SIG-M5 (cell line): ENCODE results near the gene ZNF75A.

Experiments
- DNase-seq: peaks from one replicate; lab custom pipeline; 2025; lab: John Stamatoyannopoulos, UW

The ZNF75A gene

GRCh38 chr16:3289998-3290673, 15.2 kb upstream of the ZNF75A start:
- no peak for DNase-seq

- DNase-seq = no peak
Measured at GRCh38 chr16:3292604-3293003, 12.7 kb upstream of the ZNF75A start.

DNA sequence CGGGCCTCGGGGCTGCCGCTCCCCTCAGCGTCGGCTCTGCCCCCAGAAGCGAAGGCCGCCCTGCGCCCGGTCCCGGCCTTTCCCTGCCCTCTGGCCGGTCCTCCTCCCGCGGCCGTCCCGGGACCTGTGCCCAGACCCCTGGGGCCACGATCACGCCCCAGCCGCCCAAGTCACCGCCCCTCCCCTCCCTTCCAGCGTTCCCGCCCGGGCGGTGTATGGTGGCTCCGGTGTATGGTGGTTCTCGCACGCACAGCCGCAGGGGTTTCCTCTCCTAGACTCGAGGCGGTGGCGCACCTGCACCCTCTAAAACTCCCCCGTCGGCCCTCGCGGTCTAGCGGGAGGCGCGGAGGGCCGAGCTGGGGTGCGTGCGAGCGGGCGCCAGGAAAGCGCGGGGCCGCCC, 10.1 kb upstream of the ZNF75A start:
- DNase-seq = no peak

DNA sequence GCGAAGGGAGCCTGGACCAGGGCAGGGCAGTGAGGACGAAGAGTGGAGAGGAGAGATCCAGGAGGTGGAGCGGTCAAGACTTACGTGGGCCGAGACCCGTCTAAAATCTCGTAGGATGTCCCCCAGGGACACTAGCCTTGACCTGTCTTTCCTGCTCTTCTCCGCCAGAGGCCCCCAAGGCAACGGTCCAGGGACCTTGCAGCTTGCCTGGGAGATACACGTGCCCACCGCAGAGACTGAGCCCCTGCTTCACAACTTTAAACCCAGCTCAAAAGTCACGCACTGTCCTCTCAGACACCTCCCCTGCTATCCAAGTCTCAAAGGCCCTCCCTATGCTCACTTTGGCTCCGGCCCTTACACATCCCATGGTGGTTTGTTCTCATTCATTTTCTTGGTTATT, 9.5 kb upstream of the ZNF75A start:
- no peak for DNase-seq

GRCh38 chr16:3304370-3304769, 927 bp upstream of the ZNF75A start:
- DNase-seq = no peak

DNA sequence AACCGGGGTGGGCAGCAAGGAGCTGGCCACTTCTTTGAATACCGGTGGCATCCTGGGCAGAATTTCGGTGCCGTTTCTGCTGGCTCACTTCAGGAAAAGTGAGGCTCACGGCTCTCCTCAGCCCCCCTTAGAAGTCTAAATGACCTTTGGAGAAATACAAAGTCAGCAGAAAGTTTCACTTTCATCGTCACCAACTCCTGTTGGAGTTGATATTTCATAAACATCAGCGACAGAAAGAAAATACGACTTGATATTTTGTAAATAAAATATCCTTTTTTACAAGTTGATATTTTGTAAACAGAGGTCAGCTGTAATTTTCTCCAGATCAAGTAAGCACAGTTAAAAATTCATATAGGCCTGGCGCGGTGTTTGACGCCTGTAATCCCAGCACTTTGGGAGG, 781 bp downstream of the ZNF75A start:
- DNase-seq = no peak

GRCh38 chr16:3311496-3311895, 6.2 kb downstream of the ZNF75A start:
- DNase-seq = no peak

GRCh38 chr16:3317315-3317999, 12.2 kb downstream of the ZNF75A start:
- DNase-seq = no peak

DNA sequence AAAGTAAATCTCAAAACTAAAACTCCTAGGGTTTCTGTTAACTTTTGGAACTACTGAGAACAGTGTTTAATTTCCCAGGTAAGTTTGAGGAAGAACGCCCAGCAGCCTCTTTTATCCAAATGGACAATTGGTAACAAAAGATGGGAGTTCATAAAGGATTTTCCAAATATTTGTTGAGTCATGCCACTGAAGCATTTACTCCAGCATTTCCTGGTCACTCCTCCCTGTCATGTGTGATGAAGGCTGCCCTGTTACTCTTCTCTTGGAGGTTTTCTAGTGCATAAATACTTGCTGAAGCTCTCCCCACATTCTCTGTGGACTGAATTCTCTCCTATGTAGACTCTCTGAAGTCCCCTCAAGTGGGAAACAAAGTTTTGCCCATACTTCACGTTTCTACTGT, 16.5 kb downstream of the ZNF75A start:
- DNase-seq = no peak

DNA sequence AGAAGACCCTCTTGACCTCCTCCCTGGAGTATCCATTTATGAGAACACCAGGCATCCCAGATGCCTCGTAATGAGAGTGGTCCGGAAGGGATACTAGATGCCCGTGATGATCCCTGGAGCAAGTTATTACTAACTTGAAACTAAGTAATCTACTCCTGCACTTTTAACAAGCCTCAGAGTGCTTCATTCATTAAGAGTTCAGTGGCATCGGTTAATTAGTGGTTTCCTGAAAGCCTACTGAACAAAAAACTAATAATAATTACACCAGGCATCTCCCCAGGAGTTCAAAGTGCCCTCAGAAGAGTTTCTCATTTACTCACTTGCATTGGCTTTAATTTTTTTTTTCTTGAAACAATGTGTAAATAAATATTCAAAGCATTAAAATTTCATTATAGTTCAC, 22.2 kb downstream of the ZNF75A start:
- no peak for DNase-seq

- DNase-seq = no peak
Measured at GRCh38 chr16:3328104-3328503, 22.8 kb downstream of the ZNF75A start.

DNA sequence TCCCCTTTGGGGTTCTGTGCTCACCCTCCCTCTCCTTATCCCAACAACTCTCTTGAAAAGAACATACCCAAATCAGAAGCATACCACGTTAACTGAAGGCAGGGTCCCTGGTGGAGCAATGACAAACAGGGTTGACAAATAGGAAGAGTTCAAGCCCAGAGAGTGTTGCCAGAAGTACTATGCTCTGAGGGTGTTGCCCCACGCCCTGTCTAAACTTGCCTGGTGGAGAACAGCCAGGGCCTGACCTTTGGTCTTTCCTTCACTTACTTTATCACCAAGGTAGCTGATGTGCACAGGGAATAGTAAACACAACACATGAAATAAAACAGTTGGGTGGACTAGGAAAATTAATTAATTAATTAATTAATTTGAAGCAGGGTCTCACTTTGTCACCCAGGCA, 23.3 kb downstream of the ZNF75A start:
- no peak for DNase-seq

DNA sequence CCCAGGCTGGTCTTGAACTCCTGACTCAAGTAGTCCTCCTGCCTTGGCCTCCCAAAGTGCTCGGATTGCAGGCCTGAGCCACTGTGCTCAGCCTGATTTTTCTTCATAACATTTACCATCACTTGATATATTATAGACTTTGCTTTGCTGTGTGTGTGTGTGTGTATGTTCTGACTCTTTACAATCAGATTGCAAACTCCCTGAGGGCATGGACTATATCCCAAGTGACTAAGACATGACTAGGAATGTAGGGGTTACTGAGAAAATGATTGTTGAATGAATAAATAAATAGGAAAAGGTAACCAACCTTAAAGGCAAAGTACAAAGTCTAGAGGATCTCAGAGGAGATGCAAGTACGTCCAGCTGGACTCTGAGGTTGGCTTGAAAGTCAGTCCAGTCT, 40.7 kb downstream of the ZNF75A start:
- DNase-seq = no peak

DNA sequence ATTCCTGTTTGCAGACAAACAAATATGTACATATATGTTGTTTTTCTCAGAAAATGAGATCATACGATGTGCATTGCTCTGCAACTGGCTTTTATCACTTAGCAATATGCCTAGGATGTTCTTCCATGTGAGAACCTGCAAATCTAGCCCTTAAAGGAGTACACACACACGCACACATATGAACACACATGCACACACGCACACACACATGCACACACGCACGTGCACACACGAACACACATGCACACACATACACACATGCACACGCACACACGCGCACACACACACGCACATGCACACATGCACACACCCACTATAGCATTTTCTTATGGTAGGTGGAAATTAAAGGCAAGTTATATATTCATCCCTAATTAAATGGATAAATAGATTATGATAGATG, 42.3 kb downstream of the ZNF75A start:
- DNase-seq = no peak

GRCh38 chr16:3348547-3349167, 43.4 kb downstream of the ZNF75A start:
- DNase-seq = no peak

- DNase-seq = no peak
Measured at GRCh38 chr16:3349175-3349574, 43.9 kb downstream of the ZNF75A start.

GRCh38 chr16:3355589-3355988, 50.3 kb downstream of the ZNF75A start, which contains the start of gene OR2C1:
Gene OR2C1 (plus strand): TSS chr16:3355889. CDS start chr16:3355941, 52 bp downstream.
- DNase-seq = no peak

DNA sequence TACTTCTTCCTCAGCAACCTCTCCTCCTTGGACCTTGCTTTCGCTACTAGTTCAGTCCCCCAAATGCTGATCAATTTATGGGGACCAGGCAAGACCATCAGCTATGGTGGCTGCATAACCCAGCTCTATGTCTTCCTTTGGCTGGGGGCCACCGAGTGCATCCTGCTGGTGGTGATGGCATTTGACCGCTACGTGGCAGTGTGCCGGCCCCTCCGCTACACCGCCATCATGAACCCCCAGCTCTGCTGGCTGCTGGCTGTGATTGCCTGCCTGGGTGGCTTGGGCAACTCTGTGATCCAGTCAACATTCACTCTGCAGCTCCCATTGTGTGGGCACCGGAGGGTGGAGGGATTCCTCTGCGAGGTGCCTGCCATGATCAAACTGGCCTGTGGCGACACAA, 50.8 kb downstream of the ZNF75A start:
- no peak for DNase-seq

GRCh38 chr16:3358871-3359270, 53.6 kb downstream of the ZNF75A start:
- no peak for DNase-seq

DNA sequence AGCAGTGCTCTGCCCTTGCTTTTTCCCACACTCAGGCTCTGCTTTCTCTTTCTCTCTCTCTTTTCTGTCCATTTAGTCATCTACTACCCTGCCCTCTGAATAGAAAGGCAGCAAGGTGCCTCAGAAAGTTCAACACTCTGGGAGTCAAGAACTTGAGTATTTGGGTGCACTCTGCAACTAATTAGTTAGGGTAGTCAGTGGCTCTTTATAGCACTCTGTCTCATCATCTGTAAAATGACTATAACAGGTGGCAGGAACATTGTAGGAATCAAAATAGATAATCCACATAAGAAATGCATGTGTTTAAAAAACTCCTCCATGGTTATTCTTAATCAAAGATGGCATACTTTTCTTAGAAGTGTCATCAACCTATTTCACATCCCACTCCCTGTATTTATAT, 57.6 kb downstream of the ZNF75A start:
- DNase-seq = no peak

GRCh38 chr16:3363793-3364192, 58.5 kb downstream of the ZNF75A start:
- DNase-seq = no peak

DNA sequence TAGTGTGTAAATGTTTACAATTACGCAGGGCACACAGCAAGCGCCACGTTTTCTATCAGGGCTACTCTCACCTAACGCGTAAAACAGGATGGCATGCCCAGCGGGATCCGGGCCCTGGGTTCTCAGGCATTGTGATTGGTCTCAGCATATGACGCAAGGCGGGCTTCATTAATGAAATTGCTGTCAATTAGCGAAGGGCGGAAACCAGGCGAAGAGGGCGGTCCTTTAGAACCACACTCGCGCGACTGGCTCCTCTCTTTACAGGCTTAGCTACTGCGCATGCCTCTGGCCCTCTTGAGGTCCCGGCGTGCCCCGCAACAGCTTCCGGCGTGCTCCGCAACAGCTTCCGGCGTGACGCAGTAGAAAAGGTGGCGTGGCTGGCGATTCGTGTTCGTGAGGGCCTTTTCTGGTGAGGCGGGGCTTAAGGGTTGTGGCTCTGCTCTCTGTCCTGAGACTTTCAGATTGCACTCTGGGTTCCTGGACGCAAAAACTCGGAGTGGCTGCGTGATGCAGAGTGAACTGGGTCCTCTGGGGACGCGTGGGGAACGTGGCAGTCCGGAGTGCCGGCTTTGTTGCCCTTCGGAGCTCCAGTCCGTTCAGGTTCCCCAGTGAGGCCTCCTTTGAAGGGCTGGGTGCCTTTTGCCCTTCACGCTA, 59.6 kb downstream of the ZNF75A start:
- DNase-seq = no peak
